SK-N-SH treated with all-trans-retinoic acid at 6 μM for 48 hours (cell line): Measurements from ENCODE around the gene COX7A2.

ENCODE experiments used
- OSR1 ChIP-seq: fragments of 250-450 bp; sonication (Bioruptor Pico); IDR thresholded peaks from 2 replicates; pipeline ENCODE4 v1.8.0; 2022; ENCODE audit warnings: moderate library complexity, mild to moderate bottlenecking, inconsistent platforms
- PPARA ChIP-seq: fragments of 250-450 bp; sonication (Bioruptor Pico); IDR thresholded peaks from 2 replicates; pipeline ENCODE4 v1.5.0; 2020; ENCODE audit warnings: mild to moderate bottlenecking, borderline replicate concordance
- SNAI2 ChIP-seq: fragments of 250-450 bp; sonication (Bioruptor Pico); IDR thresholded peaks from 2 replicates; pipeline ENCODE4 v1.5.0; 2020; ENCODE audit warnings: mild to moderate bottlenecking, moderate library complexity
- TCF4 ChIP-seq: fragments of 250-450 bp; sonication (Bioruptor Pico); IDR thresholded peaks from 2 replicates; pipeline ENCODE4 v1.8.0; 2021; ENCODE audit warnings: mild to moderate bottlenecking, moderate library complexity, borderline replicate concordance
- ZFP3 ChIP-seq: fragments of 250-450 bp; sonication (Bioruptor Pico); IDR thresholded peaks from 2 replicates; pipeline ENCODE4 v1.5.0; 2020; ENCODE audit warnings: mild to moderate bottlenecking, moderate library complexity
- ZFP30 ChIP-seq: fragments of 450-650 bp; formaldehyde crosslinking; IDR thresholded peaks from 2 replicates; pipeline ENCODE4 v1.5.0; 2022; ENCODE audit warnings: mild to moderate bottlenecking, moderate library complexity
- ZNF565 ChIP-seq: fragments of 450-650 bp; formaldehyde crosslinking; conservative IDR thresholded peaks from 2 replicates; pipeline ENCODE4 v1.5.0; 2020; ENCODE audit warnings: low read depth, mild to moderate bottlenecking, moderate library complexity
- ZNF8 ChIP-seq: fragments of 450-650 bp; formaldehyde crosslinking; IDR thresholded peaks from 2 replicates; pipeline ENCODE4 v1.5.0; 2020; ENCODE audit warnings: mild to moderate bottlenecking, moderate library complexity
- TF ChIP-seq, protein P1 (sequence below): fragments of 250-450 bp; sonication (Bioruptor Pico); IDR thresholded peaks from 2 replicates; pipeline ENCODE4 v1.5.0; 2020; ENCODE audit warnings: mild to moderate bottlenecking, moderate library complexity
- TF ChIP-seq, protein P2 (sequence below): fragments of 250-450 bp; sonication (Bioruptor Pico); IDR thresholded peaks from 2 replicates; pipeline ENCODE4 v1.8.0; 2020; ENCODE audit warnings: mild to moderate bottlenecking, moderate library complexity, borderline replicate concordance
- TF ChIP-seq, protein P3 (sequence below): fragments of 250-450 bp; sonication (Bioruptor Pico); IDR thresholded peaks from 2 replicates; pipeline ENCODE4 v1.8.0; 2021; ENCODE audit warnings: low read depth, mild to moderate bottlenecking, moderate library complexity, borderline replicate concordance
- TF ChIP-seq, protein P4 (sequence below): fragments of 250-450 bp; sonication (Bioruptor Pico); IDR thresholded peaks from 2 replicates; pipeline ENCODE4 v1.5.1; 2020; ENCODE audit warnings: low read depth, mild to moderate bottlenecking, moderate library complexity
- TF ChIP-seq, protein P5 (sequence below): fragments of 250-450 bp; sonication (Bioruptor Pico); IDR thresholded peaks from 2 replicates; pipeline ENCODE4 v1.5.1; 2021; ENCODE audit warnings: mild to moderate bottlenecking, moderate library complexity

DNA sequence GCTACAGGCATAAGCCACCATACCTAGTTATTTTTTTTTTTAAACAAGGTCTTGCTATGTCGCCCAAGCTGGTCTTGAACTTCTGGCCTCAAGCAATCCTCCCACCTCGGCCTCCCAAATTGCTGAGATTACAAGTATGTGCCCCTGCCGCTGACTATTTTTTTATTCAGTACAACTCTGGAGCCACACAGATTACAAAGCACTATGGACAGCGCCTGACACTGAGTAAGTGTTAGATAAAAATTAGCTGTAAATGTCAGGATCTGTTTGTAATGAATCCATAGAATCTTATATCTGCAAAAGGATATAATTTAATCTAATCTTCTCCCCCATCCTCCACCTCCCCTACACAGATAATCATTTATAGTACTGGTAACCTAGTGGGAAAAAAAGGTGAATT lies 22.5 kb downstream of the COX7A2 start:
- TF ChIP-seq, protein P1, sequence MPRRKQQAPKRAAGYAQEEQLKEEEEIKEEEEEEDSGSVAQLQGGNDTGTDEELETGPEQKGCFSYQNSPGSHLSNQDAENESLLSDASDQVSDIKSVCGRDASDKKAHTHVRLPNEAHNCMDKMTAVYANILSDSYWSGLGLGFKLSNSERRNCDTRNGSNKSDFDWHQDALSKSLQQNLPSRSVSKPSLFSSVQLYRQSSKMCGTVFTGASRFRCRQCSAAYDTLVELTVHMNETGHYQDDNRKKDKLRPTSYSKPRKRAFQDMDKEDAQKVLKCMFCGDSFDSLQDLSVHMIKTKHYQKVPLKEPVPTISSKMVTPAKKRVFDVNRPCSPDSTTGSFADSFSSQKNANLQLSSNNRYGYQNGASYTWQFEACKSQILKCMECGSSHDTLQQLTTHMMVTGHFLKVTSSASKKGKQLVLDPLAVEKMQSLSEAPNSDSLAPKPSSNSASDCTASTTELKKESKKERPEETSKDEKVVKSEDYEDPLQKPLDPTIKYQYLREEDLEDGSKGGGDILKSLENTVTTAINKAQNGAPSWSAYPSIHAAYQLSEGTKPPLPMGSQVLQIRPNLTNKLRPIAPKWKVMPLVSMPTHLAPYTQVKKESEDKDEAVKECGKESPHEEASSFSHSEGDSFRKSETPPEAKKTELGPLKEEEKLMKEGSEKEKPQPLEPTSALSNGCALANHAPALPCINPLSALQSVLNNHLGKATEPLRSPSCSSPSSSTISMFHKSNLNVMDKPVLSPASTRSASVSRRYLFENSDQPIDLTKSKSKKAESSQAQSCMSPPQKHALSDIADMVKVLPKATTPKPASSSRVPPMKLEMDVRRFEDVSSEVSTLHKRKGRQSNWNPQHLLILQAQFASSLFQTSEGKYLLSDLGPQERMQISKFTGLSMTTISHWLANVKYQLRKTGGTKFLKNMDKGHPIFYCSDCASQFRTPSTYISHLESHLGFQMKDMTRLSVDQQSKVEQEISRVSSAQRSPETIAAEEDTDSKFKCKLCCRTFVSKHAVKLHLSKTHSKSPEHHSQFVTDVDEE (CRISPR knock-in tag) = no peak
- TF ChIP-seq, protein P2, sequence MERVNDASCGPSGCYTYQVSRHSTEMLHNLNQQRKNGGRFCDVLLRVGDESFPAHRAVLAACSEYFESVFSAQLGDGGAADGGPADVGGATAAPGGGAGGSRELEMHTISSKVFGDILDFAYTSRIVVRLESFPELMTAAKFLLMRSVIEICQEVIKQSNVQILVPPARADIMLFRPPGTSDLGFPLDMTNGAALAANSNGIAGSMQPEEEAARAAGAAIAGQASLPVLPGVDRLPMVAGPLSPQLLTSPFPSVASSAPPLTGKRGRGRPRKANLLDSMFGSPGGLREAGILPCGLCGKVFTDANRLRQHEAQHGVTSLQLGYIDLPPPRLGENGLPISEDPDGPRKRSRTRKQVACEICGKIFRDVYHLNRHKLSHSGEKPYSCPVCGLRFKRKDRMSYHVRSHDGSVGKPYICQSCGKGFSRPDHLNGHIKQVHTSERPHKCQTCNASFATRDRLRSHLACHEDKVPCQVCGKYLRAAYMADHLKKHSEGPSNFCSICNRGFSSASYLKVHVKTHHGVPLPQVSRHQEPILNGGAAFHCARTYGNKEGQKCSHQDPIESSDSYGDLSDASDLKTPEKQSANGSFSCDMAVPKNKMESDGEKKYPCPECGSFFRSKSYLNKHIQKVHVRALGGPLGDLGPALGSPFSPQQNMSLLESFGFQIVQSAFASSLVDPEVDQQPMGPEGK (CRISPR knock-in tag) = no peak
- no peak for TF ChIP-seq ZNF565 (CRISPR knock-in tag)
- TF ChIP-seq PPARA (CRISPR knock-in tag) = no peak
- TF ChIP-seq, protein P3, sequence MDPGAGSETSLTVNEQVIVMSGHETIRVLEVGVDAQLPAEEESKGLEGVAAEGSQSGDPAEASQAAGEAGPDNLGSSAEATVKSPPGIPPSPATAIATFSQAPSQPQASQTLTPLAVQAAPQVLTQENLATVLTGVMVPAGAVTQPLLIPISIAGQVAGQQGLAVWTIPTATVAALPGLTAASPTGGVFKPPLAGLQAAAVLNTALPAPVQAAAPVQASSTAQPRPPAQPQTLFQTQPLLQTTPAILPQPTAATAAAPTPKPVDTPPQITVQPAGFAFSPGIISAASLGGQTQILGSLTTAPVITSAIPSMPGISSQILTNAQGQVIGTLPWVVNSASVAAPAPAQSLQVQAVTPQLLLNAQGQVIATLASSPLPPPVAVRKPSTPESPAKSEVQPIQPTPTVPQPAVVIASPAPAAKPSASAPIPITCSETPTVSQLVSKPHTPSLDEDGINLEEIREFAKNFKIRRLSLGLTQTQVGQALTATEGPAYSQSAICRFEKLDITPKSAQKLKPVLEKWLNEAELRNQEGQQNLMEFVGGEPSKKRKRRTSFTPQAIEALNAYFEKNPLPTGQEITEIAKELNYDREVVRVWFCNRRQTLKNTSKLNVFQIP (CRISPR knock-in tag) = no peak
- TF ChIP-seq OSR1 (CRISPR knock-in tag) = no peak
- TF ChIP-seq ZNF8 = no peak
- TF ChIP-seq ZFP3 (CRISPR knock-in tag) = no peak
- TF ChIP-seq ZFP30 (CRISPR knock-in tag) = no peak
- no peak for TF ChIP-seq SNAI2 (CRISPR knock-in tag)
- TF ChIP-seq, protein P4, sequence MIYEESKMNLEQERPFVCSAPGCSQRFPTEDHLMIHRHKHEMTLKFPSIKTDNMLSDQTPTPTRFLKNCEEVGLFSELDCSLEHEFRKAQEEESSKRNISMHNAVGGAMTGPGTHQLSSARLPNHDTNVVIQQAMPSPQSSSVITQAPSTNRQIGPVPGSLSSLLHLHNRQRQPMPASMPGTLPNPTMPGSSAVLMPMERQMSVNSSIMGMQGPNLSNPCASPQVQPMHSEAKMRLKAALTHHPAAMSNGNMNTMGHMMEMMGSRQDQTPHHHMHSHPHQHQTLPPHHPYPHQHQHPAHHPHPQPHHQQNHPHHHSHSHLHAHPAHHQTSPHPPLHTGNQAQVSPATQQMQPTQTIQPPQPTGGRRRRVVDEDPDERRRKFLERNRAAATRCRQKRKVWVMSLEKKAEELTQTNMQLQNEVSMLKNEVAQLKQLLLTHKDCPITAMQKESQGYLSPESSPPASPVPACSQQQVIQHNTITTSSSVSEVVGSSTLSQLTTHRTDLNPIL = no peak
- TF ChIP-seq, protein P5, sequence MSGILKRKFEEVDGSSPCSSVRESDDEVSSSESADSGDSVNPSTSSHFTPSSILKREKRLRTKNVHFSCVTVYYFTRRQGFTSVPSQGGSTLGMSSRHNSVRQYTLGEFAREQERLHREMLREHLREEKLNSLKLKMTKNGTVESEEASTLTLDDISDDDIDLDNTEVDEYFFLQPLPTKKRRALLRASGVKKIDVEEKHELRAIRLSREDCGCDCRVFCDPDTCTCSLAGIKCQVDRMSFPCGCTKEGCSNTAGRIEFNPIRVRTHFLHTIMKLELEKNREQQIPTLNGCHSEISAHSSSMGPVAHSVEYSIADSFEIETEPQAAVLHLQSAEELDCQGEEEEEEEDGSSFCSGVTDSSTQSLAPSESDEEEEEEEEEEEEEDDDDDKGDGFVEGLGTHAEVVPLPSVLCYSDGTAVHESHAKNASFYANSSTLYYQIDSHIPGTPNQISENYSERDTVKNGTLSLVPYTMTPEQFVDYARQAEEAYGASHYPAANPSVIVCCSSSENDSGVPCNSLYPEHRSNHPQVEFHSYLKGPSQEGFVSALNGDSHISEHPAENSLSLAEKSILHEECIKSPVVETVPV (CRISPR knock-in tag) = no peak
- TF ChIP-seq TCF4 (CRISPR knock-in tag) = no peak
